ENCODE results near the gene PLEKHG5.

PLEKHG5 gene

GRCh38 chr1:6483761-6484117 is 7.7 kb downstream of the PLEKHG5 start:
- Mint-ChIP-seq H3K9me3 (no peaks in the 10 kb centered on the region), H3K27ac (no peak overlapping the region), H3K27me3 (ENCODE audit: low read depth, poor library complexity) (peaks cover 42% of the 10 kb centered on the region), H3K4me1 (peaks cover 39% of the 10 kb centered on the region), H3K36me3 (ENCODE audit: low read depth) (peaks cover 8% of the 10 kb centered on the region), H3K4me3 (peak overlapping the region; percentile 91)
- no peak for DNase-seq
- no peak for TF ChIP-seq CTCF (IDR thresholded peaks at IDR 0.05)

- Mint-ChIP-seq H3K27ac (no peak overlapping the region), H3K4me3 (no peak overlapping the region), H3K36me3 (ENCODE audit: low read depth) (peaks cover 9% of the 10 kb centered on the region), H3K4me1 (peaks cover 41% of the 10 kb centered on the region), H3K9me3 (no peaks in the 10 kb centered on the region), H3K27me3 (ENCODE audit: low read depth, poor library complexity) (peaks cover 42% of the 10 kb centered on the region)
- DNase-seq = no peak
- TF ChIP-seq CTCF (IDR thresholded peaks at IDR 0.05) = no peak
These were observed 8.3 kb downstream of the PLEKHG5 start for GRCh38 chr1:6483017-6483760.

GRCh38 chr1:6481820-6482219 is 9.6 kb downstream of the PLEKHG5 start:
- Mint-ChIP-seq H3K27me3 (ENCODE audit: low read depth, poor library complexity) (peaks cover 35% of the 10 kb centered on the region), H3K27ac (no peak overlapping the region), H3K9me3 (no peaks in the 10 kb centered on the region), H3K36me3 (ENCODE audit: low read depth) (peaks cover 9% of the 10 kb centered on the region), H3K4me3 (no peak overlapping the region), H3K4me1 (peaks cover 44% of the 10 kb centered on the region)
- TF ChIP-seq CTCF (IDR thresholded peaks at IDR 0.05) = no peak
- no peak for DNase-seq

GRCh38 chr1:6477039-6477820 is 14.2 kb downstream of the PLEKHG5 start:
- TF ChIP-seq CTCF (IDR thresholded peaks at IDR 0.05) = no peak
- peak overlapping the region; percentile 42 for H3K4me3 Mint-ChIP-seq
- peak overlapping the region; percentile 82 for H3K27ac Mint-ChIP-seq
- H3K36me3 Mint-ChIP-seq (ENCODE audit: low read depth) = peaks cover 15% of the 10 kb centered on the region
- peaks cover 15% of the 10 kb centered on the region for H3K27me3 Mint-ChIP-seq (ENCODE audit: low read depth, poor library complexity)
- H3K9me3 Mint-ChIP-seq = no peaks in the 10 kb centered on the region
- peaks cover 47% of the 10 kb centered on the region for H3K4me1 Mint-ChIP-seq
- DNase-seq = no peak

- DNase-seq = no peak
- Mint-ChIP-seq H3K27ac (no peak overlapping the region), H3K4me3 (no peak overlapping the region), H3K36me3 (ENCODE audit: low read depth) (peaks cover 17% of the 10 kb centered on the region), H3K4me1 (peaks cover 41% of the 10 kb centered on the region), H3K27me3 (ENCODE audit: low read depth, poor library complexity) (peaks cover 15% of the 10 kb centered on the region), H3K9me3 (no peaks in the 10 kb centered on the region)
- TF ChIP-seq CTCF (IDR thresholded peaks at IDR 0.05) = no peak
These were observed 15.0 kb downstream of the PLEKHG5 start for GRCh38 chr1:6476483-6476882.
